OCI-LY3 (cell line): ENCODE data around the gene PTPRT.

Experiments
- H2AFZ ChIP-seq: fragments of 200-600, 300-600 bp; shearing (Covaris generic); 2 replicates; pipeline ENCODE4 v1.6.0; 2014; ENCODE audit warnings: antibody characterized with exemption, low read depth, low read length
- H3K27ac ChIP-seq: fragments of 200-600, 300-600 bp; sonication (generic); 2 replicates; pipeline ENCODE4 v1.5.1; 2014; ENCODE audit warnings: mild to moderate bottlenecking, low read length, moderate library complexity, mixed read lengths
- H3K27me3 ChIP-seq: fragments of 200-600, 300-600 bp; sonication (generic); 2 replicates; pipeline ENCODE4 v1.6.1; 2014; ENCODE audit warnings: low read depth, low read length, mixed read lengths
- H3K36me3 ChIP-seq: fragments of 200-600, 300-600 bp; sonication (generic); replicated peaks from 2 replicates; pipeline ENCODE3; 2014; ENCODE audit warnings: low read depth, low read length, mixed read lengths
- H3K4me1 ChIP-seq: fragments of 300-600, 200-600 bp; sonication (generic); 2 replicates; pipeline ENCODE4 v1.6.1; 2014; ENCODE audit warnings: low read length, mixed read lengths
- H3K4me2 ChIP-seq: fragments of 200-600, 300-600 bp; sonication (generic); 2 replicates; pipeline ENCODE4 v1.6.1; 2014; ENCODE audit warnings: low read length, mixed read lengths
- H3K4me3 ChIP-seq: fragments of 300-600, 200-600 bp; sonication (generic); 2 replicates; pipeline ENCODE4 v1.5.1; 2014; ENCODE audit warnings: antibody characterized with exemption, mild to moderate bottlenecking, low read length, moderate library complexity
- H3K79me2 ChIP-seq: fragments of 300-600, 200-600 bp; shearing (Covaris generic); 2 replicates; pipeline ENCODE4 v1.6.1; 2014; ENCODE audit warnings: mild to moderate bottlenecking, low read length, mixed read lengths
- H3K9ac ChIP-seq: fragments of 300-600, 200-600 bp; shearing (Covaris generic); 2 replicates; pipeline ENCODE4 v1.6.0; 2014; ENCODE audit warnings: mild to moderate bottlenecking, low read length, moderate library complexity
- H3K9me3 ChIP-seq: fragments of 200-600, 300-600 bp; shearing (Covaris generic); 2 replicates; pipeline ENCODE4 v1.6.1; 2014; ENCODE audit warnings: low read length, mixed read lengths; ENCODE audit not compliant: insufficient read depth
- H4K20me1 ChIP-seq: fragments of 200-600, 300-600 bp; sonication (generic); 2 replicates; pipeline ENCODE4 v1.6.1; 2016; ENCODE audit warnings: low read length, mixed read lengths; ENCODE audit not compliant: insufficient read depth
- EZH2phosphoT487 ChIP-seq: fragments of 200-600 bp; shearing (Covaris generic); IDR thresholded peaks from 2 replicates; pipeline ENCODE4 v1.6.1; 2018; ENCODE audit warnings: antibody characterized with exemption, mixed run types, low read depth
- TF ChIP-seq, protein P1 (sequence below): fragments of 200-600, 300-600 bp; sonication (generic); IDR thresholded peaks from 2 replicates; pipeline ENCODE4 v1.5.1; 2014; ENCODE audit warnings: antibody characterized with exemption, low read length, low read depth

PTPRT gene

DNA sequence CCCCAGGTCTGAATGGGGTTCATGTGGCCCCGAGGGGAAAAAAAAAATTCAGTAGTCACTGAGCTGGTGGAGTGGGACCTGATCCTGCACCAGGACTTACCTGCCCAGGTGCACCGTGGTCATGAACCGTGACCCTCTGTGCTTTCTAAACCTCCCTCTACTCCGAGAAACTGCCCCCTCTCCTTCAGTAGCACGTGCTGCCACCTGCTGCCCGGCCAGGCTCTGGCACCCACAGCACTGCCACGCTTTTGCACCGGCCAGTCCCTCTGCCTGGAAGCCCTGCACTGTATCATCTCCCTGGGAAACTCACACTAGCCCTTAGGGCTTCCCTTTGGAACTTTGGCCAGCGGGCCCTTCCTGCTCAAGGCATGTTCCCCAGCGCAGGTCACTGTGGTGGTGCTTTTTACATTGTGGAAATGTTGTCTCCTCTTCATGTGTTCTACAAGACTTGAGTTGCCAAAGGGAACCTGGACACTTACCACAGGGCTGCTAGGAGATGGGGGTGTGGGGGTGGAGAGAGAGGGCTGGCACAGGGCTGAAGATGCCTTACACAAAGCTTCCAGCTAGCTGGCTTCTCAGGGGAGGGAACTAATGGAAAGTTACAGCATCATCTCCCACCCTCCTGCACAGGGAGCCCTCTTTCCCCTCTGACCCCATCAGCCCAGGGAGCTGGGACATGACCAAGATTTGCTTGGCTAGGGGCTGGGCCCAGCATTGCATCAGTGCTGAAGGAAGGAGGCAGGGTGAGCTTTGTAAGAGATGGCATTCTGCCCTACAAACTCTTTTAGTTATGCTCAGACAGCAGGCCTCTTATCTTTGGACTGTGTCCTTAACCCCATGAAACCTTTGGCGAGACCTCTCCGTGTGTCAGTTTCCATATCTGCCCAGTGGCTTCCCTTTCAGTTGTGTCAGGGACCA, 2.5 kb upstream of the PTPRT start:
- TF ChIP-seq EZH2phosphoT487 = no peak
- TF ChIP-seq, protein P1, sequence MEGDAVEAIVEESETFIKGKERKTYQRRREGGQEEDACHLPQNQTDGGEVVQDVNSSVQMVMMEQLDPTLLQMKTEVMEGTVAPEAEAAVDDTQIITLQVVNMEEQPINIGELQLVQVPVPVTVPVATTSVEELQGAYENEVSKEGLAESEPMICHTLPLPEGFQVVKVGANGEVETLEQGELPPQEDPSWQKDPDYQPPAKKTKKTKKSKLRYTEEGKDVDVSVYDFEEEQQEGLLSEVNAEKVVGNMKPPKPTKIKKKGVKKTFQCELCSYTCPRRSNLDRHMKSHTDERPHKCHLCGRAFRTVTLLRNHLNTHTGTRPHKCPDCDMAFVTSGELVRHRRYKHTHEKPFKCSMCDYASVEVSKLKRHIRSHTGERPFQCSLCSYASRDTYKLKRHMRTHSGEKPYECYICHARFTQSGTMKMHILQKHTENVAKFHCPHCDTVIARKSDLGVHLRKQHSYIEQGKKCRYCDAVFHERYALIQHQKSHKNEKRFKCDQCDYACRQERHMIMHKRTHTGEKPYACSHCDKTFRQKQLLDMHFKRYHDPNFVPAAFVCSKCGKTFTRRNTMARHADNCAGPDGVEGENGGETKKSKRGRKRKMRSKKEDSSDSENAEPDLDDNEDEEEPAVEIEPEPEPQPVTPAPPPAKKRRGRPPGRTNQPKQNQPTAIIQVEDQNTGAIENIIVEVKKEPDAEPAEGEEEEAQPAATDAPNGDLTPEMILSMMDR = peak; percentile 78
- Histone ChIP-seq H3K27me3 (peaks cover 17% of the 10 kb centered on the region), H3K4me2 (no peak overlapping the region), H2AFZ (no peak overlapping the region), H3K9me3 (no peaks in the 10 kb centered on the region), H3K36me3 (no peaks in the 10 kb centered on the region), H3K4me1 (0 out of 2 replicates have a peak, but pooled peaks cover 2% of the 10 kb centered on the region), H3K27ac (no peak overlapping the region), H3K79me2 (no peaks in the 10 kb centered on the region), H3K9ac (no peak overlapping the region), H4K20me1 (peaks cover 4% of the 10 kb centered on the region; the same call in 1 of the 2 replicates), H3K4me3 (no peak overlapping the region)

DNA sequence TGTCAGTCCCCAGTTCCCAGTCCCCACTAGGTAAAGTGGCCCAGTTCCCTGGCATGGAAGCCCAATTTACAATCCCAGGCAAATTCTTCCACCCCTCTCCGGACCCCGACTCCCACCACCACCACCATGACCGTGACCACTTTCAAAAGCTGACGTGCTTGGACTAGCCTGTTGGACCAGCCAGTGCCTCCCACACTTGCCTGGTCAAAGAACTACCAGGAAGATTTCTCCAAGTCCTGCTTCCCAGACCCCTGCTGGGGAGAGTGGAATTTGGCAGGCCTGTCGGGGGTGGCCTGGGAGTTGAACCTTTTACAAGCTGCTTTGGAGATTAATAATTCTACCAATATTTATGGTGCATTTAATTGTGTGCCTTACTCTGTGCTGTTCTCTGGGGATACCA, 1.4 kb upstream of the PTPRT start:
- Histone ChIP-seq H4K20me1 (peaks cover 4% of the 10 kb centered on the region; the same call in 1 of the 2 replicates), H3K9ac (no peak overlapping the region), H3K4me1 (0 out of 2 replicates have a peak, but pooled peaks cover 2% of the 10 kb centered on the region), H3K9me3 (no peaks in the 10 kb centered on the region), H3K4me3 (no peak overlapping the region), H3K27ac (no peak overlapping the region), H3K4me2 (no peak overlapping the region), H3K36me3 (no peaks in the 10 kb centered on the region), H2AFZ (no peak overlapping the region), H3K79me2 (no peaks in the 10 kb centered on the region), H3K27me3 (peaks cover 27% of the 10 kb centered on the region)
- TF ChIP-seq, protein P1 = no peak
- TF ChIP-seq EZH2phosphoT487 = no peak

DNA sequence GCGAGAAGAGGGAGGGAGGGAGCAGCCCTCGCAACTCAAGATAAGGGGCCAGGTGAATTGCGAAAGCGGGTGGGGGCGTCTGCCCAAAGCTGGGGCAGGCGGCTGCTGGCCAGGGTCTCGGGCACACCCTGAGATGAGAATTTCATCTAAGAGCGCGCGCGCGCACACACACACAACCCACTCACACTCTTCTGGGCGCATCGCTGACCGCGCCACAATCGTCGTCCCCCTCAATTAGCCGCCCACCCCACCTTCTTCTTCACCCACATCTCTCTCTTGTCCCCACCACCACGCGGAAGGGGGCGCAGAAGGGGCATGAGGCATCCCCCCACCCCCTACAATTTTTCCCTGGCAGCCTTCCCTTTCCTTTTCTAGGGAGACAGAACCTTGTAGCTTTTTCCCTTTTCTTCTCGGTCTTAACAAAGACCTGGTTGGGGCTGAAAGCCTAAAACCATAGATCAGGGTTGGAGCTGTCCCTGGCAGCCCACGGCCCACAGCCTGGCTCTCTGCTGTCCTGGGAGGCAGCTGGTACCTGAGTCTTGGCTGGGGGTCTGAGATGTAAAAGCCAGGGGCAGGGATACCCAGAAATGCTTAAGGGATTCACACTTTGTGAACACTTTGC, 737 bp upstream of the PTPRT start:
- TF ChIP-seq, protein P1 = no peak
- no peak for TF ChIP-seq EZH2phosphoT487
- no peaks in the 10 kb centered on the region for H3K9me3 ChIP-seq
- no peak overlapping the region for H3K4me2 ChIP-seq
- H3K27me3 ChIP-seq = peaks cover 27% of the 10 kb centered on the region
- H3K4me3 ChIP-seq = no peak overlapping the region
- no peak overlapping the region for H3K27ac ChIP-seq
- peaks cover 4% of the 10 kb centered on the region; the same call in 1 of the 2 replicates for H4K20me1 ChIP-seq
- 0 out of 2 replicates have a peak, but pooled peaks cover 2% of the 10 kb centered on the region for H3K4me1 ChIP-seq
- H2AFZ ChIP-seq = no peak overlapping the region
- no peaks in the 10 kb centered on the region for H3K79me2 ChIP-seq
- no peak overlapping the region for H3K9ac ChIP-seq
- H3K36me3 ChIP-seq = no peaks in the 10 kb centered on the region
